AG04450 (cell line): Measurements from ENCODE around the gene CAMK2G. TPM values are rescaled to one million over a fixed set of nuclear protein-coding genes. Genes with fewer than 3 reads are reported as not detected.
A peak's percentile ranks its signal among the peaks of the same experiment; 100 is the strongest.
"Not testable (repeated sequence)": the region's sequence is repeated elsewhere in the genome, so short reads cannot be mapped to it uniquely, and the experiment has no call there.

Experiments
- CTCF ChIA-PET: fragments of 300-600, 350-600 bp; formaldehyde crosslinking; extraction: SDS; loops from one replicate; lab custom pipeline; 2022; ENCODE audit warnings: antibody characterized with exemption, inconsistent platforms; lab: Charles Lee
- POLR2A ChIA-PET: fragments of 350-600 bp; formaldehyde crosslinking; extraction: SDS; loops from one replicate; lab custom pipeline; 2021; ENCODE audit warnings: antibody characterized with exemption, inconsistent platforms; lab: Yijun Ruan, JAX
- DNase-seq: peaks from one replicate; pipeline ENCODE4 v3.0.0-alpha.2; 2011; ENCODE audit warnings: low read depth, low spot score
- H3K27ac ChIP-seq: one replicate; pipeline ENCODE4 v1.5.1; 2012; ENCODE audit warnings: low read depth, low read length, control low read depth
- H3K27me3 ChIP-seq: one replicate; pipeline ENCODE4 v1.6.0; 2012; ENCODE audit warnings: low read length; ENCODE audit not compliant: control insufficient read depth, insufficient read depth
- H3K4me3 ChIP-seq: 2 replicates; pipeline ENCODE4 v1.5.1; 2011; ENCODE audit warnings: mild to moderate bottlenecking, low read depth, low read length, control low read depth
- H3K9me3 ChIP-seq: 2 replicates; pipeline ENCODE4 v1.5.1; 2012; ENCODE audit warnings: low read length; ENCODE audit not compliant: control insufficient read depth, insufficient read depth
- polyA plus RNA-seq: library from polyadenylated mRNA; depleted of rRNA; stranded (reverse); fragments of >200 nt; gene quantifications from 2 replicates; pipeline ENCODE4 v1.2.3, GENCODE V29; 2011
- TF ChIP-seq, protein P1 (sequence below): IDR thresholded peaks from 2 replicates; pipeline ENCODE4 v1.5.1; 2011; ENCODE audit warnings: low read depth, low read length, control low read depth, inconsistent platforms

Gene CAMK2G
- polyA plus RNA-seq, 1 experiment: 22.3 TPM

DNA sequence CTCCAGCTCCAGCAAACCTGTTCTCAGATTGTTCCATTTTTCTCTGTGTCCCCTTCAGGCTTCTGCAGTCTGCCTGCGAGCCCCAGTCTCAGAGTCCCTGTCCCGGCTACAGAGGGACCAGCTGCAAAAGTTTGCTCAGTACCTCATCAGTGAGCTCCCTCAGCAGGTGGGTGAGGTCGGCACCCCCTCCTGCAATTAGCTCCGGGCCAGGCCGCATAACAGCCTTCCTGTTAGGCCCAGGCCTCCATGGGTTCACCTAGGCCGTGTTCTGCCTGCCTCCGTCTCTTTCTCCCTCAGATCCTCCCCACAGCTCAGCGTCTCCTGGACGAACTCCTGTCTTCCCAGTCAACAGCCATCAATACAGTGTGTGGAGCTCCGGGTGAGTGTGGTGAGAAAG lies 84.7 kb downstream of the CAMK2G start:
- no peak overlapping the region for H3K4me3 ChIP-seq
- peaks cover 4% of the 10 kb centered on the region; the same call in 1 of the 2 replicates for H3K9me3 ChIP-seq
- H3K27ac ChIP-seq: no peak overlapping the region
- TF ChIP-seq, protein P1, sequence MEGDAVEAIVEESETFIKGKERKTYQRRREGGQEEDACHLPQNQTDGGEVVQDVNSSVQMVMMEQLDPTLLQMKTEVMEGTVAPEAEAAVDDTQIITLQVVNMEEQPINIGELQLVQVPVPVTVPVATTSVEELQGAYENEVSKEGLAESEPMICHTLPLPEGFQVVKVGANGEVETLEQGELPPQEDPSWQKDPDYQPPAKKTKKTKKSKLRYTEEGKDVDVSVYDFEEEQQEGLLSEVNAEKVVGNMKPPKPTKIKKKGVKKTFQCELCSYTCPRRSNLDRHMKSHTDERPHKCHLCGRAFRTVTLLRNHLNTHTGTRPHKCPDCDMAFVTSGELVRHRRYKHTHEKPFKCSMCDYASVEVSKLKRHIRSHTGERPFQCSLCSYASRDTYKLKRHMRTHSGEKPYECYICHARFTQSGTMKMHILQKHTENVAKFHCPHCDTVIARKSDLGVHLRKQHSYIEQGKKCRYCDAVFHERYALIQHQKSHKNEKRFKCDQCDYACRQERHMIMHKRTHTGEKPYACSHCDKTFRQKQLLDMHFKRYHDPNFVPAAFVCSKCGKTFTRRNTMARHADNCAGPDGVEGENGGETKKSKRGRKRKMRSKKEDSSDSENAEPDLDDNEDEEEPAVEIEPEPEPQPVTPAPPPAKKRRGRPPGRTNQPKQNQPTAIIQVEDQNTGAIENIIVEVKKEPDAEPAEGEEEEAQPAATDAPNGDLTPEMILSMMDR: no peak
- CTCF ChIA-PET: no interaction called here
- no peaks in the 10 kb centered on the region for H3K27me3 ChIP-seq
- no peak for DNase-seq
- POLR2A ChIA-PET: no interaction called here

DNA sequence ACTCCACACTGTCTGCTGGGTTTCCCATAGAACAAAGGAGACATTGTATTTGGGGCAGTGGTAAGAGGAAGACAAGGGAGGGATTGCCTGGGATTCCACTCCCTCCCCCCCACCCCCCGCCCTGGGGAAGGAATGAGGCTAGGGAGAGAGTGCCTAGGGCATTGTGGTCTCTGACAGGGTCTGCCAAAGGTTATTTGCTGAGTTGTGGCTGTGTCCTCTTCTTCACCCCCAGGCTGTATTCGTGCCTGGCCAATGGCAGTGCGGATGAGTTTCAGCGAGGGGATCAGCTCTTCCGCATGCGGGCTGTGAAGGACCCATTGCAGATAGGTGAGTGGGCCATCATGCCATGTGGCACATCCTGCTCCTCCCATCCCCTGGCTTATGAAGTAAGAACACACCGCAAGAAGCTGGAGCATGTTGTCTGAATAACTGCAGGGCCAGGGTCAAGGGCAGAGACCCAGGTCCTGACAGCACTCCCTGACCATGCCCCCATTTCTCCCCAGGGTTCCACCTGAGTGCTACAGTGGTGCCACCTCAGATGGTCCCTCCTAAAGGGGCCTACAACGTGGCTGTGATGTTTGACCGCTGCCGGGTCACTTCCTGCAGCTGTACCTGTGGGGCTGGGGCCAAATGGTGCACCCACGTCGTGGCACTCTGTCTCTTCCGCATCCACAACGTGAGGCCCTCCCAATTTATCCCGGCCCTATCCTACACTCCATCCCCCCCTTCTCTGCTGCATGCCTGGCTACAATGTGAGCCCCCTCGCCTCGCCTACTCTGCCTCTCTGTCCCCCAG lies 85.3 kb downstream of the CAMK2G start:
- no peaks in the 10 kb centered on the region for H3K27me3 ChIP-seq
- ChIA-PET POLR2A (no interaction called here), CTCF (no interaction called here)
- TF ChIP-seq, protein P1: no peak
- no peak overlapping the region for H3K27ac ChIP-seq
- H3K4me3 ChIP-seq: no peak overlapping the region
- peaks cover 4% of the 10 kb centered on the region; the same call in 1 of the 2 replicates for H3K9me3 ChIP-seq
- no peak for DNase-seq

DNA sequence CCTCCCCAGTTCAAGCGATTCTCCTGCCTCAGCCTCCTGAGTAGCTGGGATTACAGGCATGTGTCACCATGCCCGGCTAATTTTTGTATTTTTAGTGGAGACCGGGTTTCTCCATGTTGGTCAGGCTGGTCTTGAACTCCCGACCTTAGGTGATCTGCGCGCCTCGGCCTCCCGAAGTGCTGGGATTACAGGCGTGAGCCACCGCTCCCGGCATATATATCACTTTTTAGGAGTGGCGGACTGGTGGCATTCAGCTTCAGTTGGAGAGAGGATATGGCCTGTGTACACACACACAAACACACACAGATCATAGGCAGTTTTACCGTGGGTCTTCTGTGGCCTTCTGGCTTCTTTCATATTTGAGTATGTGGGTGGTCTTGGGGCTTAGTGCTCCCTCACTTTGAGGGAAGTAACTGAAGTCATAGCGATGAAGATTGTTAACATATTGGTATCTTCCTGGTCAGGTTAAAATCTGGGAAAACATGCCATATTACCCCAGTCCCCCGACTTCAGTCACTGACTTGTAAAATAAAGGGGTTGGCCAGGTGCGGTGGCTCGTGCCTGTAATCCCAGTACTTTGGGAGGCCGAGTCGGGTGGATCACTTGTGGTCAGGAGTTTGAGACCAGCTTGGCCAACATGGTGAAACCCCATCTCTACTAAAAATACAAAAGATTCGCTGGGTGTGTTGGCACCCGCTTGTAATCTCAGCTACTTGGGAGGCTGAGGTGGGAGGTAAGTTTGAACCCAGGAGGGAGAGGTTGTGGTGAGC lies 87.1 kb downstream of the CAMK2G start:
- peak overlapping the region; percentile 22 for H3K4me3 ChIP-seq
- H3K9me3 ChIP-seq, H3K27me3 ChIP-seq, H3K27ac ChIP-seq, CTCF ChIA-PET, DNase-seq: not testable (repeated sequence)
- POLR2A ChIA-PET: interaction anchor here (0.7 kb wide), 1 partner anchor 9 kb away, joined by 4 read pairs; no protein-coding TSS in a partner anchor

DNA sequence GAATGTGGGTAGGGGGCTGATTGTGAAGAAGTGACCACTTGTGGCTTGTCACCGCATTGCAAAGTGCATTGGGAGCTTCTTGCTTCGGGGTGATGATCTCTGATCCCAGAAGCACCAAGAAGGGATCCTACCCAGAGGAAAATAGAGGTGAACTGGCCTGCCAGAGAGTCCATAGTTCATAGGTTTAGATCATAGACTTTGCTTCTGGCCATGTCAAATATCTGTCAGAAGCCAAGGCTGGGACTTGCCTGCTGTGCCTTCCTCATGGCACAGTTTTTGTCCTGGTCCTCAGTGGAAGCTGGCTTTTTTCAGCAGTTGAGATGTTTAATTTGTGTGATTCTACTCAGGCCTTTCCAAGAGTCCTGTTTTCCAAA lies 87.9 kb downstream of the CAMK2G start:
- no peak overlapping the region for H3K27ac ChIP-seq
- DNase-seq: no peak
- ChIA-PET POLR2A (interaction anchor here (0.7 to 1.6 kb wide), 4 partner anchors 9 to 56 kb away, joined by 3 to 6 read pairs (median 4); a partner anchor contains a TSS), CTCF (no interaction called here)
- H3K27me3 ChIP-seq: no peaks in the 10 kb centered on the region
- peaks cover 4% of the 10 kb centered on the region; the same call in 1 of the 2 replicates for H3K9me3 ChIP-seq
- H3K4me3 ChIP-seq: peak overlapping the region; percentile 83
- TF ChIP-seq, protein P1: no peak

DNA sequence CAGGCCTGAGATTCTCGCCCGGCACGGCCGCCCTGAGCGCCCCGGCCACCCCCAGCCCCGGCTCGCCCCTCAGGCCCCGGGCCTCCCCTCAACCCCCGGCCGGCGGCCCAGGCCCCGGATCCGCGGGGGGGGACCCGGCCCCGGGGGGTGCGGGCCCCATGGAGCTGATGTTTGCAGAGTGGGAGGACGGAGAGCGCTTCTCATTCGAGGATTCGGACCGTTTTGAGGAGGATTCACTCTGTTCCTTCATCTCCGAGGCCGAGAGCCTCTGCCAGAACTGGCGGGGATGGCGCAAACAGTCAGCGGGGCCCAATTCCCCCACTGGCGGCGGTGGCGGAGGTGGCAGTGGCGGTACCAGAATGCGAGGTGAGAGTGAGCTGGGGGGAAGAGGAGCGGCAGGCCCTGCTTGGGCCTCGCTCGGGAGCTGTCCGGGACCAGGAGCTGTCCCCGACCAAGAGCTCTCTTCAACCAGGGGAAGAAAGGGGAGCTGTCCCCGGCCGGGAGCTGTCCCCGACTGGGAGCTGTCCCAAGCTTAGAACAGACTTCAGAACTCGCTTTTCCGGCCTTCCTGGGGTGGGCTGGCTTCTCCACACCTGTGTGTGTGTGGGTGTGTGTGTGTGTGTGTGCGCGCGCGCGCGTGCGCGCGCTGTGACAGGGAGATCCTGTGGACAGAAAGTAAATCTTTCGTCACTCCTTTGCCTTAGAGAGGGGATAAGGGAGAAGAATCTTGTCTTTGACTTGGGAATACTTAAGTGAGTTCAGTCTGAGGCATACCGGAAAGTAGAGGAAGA lies 88.4 kb downstream of the CAMK2G start:
- TF ChIP-seq, protein P1: no peak
- POLR2A ChIA-PET: interaction anchor here (0.7 to 1.6 kb wide), 4 partner anchors 9 to 55 kb away, joined by 3 to 6 read pairs (median 5); a partner anchor contains a TSS
- H3K9me3 ChIP-seq: peaks cover 4% of the 10 kb centered on the region; the same call in 1 of the 2 replicates
- DNase-seq: no peak
- H3K27me3 ChIP-seq: no peaks in the 10 kb centered on the region
- H3K27ac ChIP-seq: peak overlapping the region; percentile 74
- peak overlapping the region; percentile 83 for H3K4me3 ChIP-seq
- CTCF ChIA-PET: no interaction called here
